Esophagus muscularis mucosa (tissue), 4 donors: Measurements from ENCODE around the gene PRSS53. TPM values are rescaled to one million over a fixed set of nuclear protein-coding genes. Genes with fewer than 3 reads are reported as not detected.

ENCODE experiments used
- DNase-seq: peaks from one replicate; pipeline ENCODE4 v3.0.0-alpha.2; 2017; ENCODE audit errors: extremely low spot score
- H3K27ac ChIP-seq, 4 donors: fragments of 200-600 bp; sonication (generic); replicated peaks in 1 of 4; 1 replicate in 3 of 4; 2 replicates in 1 of 4; pipeline ENCODE4 v1.5.1; 2016 to 2019; ENCODE audit warnings: mild to moderate bottlenecking in 1 of 4
- H3K27me3 ChIP-seq, 4 donors: fragments of 200-600 bp; sonication (generic); one replicate each; pipeline versions ENCODE4 v1.5.1 to v1.6.0; 2016 to 2019
- H3K36me3 ChIP-seq, 4 donors: fragments of 200-600 bp; sonication (generic); one replicate each; pipeline ENCODE4 v1.5.1; 2016 to 2019
- H3K4me1 ChIP-seq, 4 donors: fragments of 200-600 bp; sonication (generic); one replicate each; pipeline ENCODE4 v1.5.1; 2016 to 2019
- H3K4me3 ChIP-seq, 4 donors: fragments of 200-600 bp; sonication (generic); 1 replicate in 2 of 4; 2 replicates in 2 of 4; pipeline ENCODE4 v1.5.1; 2016 to 2019; ENCODE audit warnings: mild to moderate bottlenecking in 4 of 4, moderate library complexity in 1 of 4
- H3K9me3 ChIP-seq, 4 donors: fragments of 200-600 bp; sonication (generic); 1 replicate in 3 of 4; 2 replicates in 1 of 4; pipeline ENCODE4 v1.5.1; 2016 to 2019
- EP300 ChIP-seq: sonication (generic); formaldehyde crosslinking; IDR thresholded peaks from one replicate; pipeline ENCODE4 v1.6.1; 2017; ENCODE audit warnings: antibody characterized with exemption
- POLR2A ChIP-seq: fragments of 450-650 bp; IDR thresholded peaks from one replicate; pipeline ENCODE4 v1.6.1; 2017; ENCODE audit warnings: antibody characterized with exemption, moderate library complexity, mild to moderate bottlenecking, low read depth
- POLR2AphosphoS5 ChIP-seq, 2 donors: sonication (generic); formaldehyde crosslinking; IDR thresholded peaks; one replicate each; pipeline ENCODE4 v1.6.1; 2017; ENCODE audit warnings: antibody characterized with exemption in 2 of 2
- WGBS: methylation state at CpG from one replicate; pipeline ENCODE4 v1.1.5; 2018; 5-methylcytosine and 5-hydroxymethylcytosine counted together
- intact Hi-C: fragments of 100-400 bp; cut with DNase I; formaldehyde crosslinking; loops from one replicate; pipeline ENCODE4 v1.15.1; 2023
- total RNA-seq, 4 donors: library from RNA; depleted of rRNA; stranded (reverse); fragments of >200 nt; gene quantifications; one replicate each; pipeline versions ENCODE4 v1.1.0 to v1.2.1, GENCODE V29; 2016
- TF ChIP-seq, protein P1 (sequence below), 3 experiments: fragments of 200-600 bp in 2 of 3; fragments of 450-650 bp in 1 of 3; sonication (generic) in 2 of 3; IDR thresholded peaks; one replicate each; pipeline ENCODE4 v1.5.1; 2017 to 2019; ENCODE audit warnings: antibody characterized with exemption in 3 of 3, mild to moderate bottlenecking in 2 of 3, moderate library complexity in 1 of 3

PRSS53 gene
- total RNA-seq, 4 donors from 2014 or later: 0.83 to 2.3 (median 1.2) TPM

DNA sequence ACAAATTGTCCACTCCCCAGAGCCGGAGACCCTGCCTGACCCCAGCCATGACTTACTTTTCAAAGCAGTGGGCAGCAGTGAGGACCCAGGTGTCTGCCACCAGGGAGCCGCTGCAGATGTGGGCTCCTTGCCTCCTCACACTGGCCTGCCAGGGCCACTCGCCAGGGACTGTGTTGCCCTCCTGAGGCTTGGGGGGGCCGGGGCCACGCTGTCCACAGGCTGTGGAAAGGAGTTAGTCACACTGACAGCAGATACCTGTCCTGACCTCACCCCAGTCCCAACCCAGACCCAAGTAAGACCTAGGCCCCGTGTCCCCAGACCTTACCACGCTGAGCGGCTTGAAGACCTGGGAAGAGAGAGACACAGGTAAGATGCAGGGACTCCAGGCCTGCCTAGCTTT lies 1.3 kb downstream of the PRSS53 start:
- 90% methylated on average over 5 of the region's 8 CpGs for WGBS
- Histone ChIP-seq H3K4me3 (no peak overlapping the region), H3K4me1 (peaks cover 0 to 10% (median 4%) of the 10 kb centered on the region in 4 donors), H3K27ac (no peak overlapping the region), H3K36me3 (peaks cover 9 to 95% (median 90%) of the 10 kb centered on the region in 4 donors), H3K9me3 (no peaks in the 10 kb centered on the region), H3K27me3 (no peaks in the 10 kb centered on the region)
- intact Hi-C loops: no loop called here
- no peak for DNase-seq
- no peak for TF ChIP-seq POLR2AphosphoS5 (IDR thresholded peaks at IDR 0.05)
- no peak for TF ChIP-seq EP300
- TF ChIP-seq, protein P1, sequence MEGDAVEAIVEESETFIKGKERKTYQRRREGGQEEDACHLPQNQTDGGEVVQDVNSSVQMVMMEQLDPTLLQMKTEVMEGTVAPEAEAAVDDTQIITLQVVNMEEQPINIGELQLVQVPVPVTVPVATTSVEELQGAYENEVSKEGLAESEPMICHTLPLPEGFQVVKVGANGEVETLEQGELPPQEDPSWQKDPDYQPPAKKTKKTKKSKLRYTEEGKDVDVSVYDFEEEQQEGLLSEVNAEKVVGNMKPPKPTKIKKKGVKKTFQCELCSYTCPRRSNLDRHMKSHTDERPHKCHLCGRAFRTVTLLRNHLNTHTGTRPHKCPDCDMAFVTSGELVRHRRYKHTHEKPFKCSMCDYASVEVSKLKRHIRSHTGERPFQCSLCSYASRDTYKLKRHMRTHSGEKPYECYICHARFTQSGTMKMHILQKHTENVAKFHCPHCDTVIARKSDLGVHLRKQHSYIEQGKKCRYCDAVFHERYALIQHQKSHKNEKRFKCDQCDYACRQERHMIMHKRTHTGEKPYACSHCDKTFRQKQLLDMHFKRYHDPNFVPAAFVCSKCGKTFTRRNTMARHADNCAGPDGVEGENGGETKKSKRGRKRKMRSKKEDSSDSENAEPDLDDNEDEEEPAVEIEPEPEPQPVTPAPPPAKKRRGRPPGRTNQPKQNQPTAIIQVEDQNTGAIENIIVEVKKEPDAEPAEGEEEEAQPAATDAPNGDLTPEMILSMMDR (IDR thresholded peaks at IDR 0.05): no peak
- TF ChIP-seq POLR2A: no peak

DNA sequence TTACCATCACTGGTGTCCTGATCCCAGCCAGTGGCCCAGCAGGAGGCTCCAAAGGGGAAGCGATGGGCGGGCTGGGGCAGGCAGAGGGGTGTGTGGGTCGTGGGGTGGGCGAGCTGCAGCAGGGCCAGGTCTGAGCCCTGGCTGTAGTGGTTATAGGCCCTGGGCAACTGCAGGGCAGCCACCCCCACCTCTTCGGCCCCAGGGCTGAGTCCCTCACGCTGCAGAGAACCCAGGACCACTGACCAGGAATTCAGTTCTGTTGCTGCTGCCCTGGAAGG lies 2.2 kb downstream of the PRSS53 start:
- Histone ChIP-seq H3K4me1 (peaks cover 3 to 16% (median 10%) of the 10 kb centered on the region in 4 donors), H3K27me3 (no peaks in the 10 kb centered on the region), H3K36me3 (peaks cover 9 to 100% (median 96%) of the 10 kb centered on the region in 4 donors), H3K27ac (no peak overlapping the region), H3K4me3 (no peak overlapping the region), H3K9me3 (no peaks in the 10 kb centered on the region)
- no peak for DNase-seq
- intact Hi-C loops: no loop called here
- 79% methylated on average over 4 of the region's 6 CpGs for WGBS
- TF ChIP-seq POLR2A: no peak
- no peak for TF ChIP-seq POLR2AphosphoS5 (IDR thresholded peaks at IDR 0.05)
- TF ChIP-seq EP300: no peak
- TF ChIP-seq, protein P1 (IDR thresholded peaks at IDR 0.05): no peak

DNA sequence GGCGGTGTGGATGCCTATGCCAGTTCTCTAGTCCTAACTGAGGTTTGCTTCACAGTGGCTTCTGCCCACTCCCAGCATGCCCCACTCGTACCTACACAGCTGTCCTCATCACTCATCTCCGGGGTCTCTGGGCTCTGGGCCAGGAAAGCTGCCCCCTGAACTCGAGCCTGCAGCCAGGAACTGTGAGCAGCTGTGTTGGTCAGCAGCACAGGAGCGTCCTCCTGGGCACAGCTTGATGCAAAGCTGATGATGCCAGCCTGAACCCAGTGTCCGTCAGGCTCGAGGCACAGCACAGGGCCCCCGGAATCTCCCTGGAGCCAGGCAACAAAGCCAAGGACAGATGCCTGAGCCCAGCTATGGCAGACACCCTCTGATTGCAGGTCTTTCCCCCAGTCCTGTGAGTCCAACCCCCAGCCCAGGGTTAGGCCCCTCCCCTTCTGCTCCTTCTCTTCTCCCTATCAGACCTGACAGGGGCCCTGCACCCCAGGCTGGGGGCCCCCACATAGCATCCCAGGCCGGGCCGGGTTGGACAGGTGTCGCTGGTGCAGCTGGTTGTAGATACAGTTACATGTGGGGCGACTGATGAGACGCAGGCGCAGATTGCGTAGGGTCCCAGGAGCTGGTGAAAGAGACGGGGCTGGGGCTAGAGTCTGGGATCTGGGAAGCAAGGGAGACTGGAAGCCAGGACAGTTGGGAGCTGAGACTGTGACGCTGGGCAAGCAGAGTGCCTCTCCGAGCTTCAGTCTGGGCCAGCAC lies 2.7 kb downstream of the PRSS53 start:
- TF ChIP-seq, protein P1 (IDR thresholded peaks at IDR 0.05): no peak
- no peak for TF ChIP-seq POLR2AphosphoS5 (IDR thresholded peaks at IDR 0.05)
- no peak for TF ChIP-seq POLR2A
- no peak for TF ChIP-seq EP300
- Histone ChIP-seq H3K4me3 (no peak overlapping the region), H3K9me3 (no peaks in the 10 kb centered on the region), H3K4me1 (peaks cover 3 to 21% (median 12%) of the 10 kb centered on the region in 4 donors), H3K36me3 (peaks cover 8 to 100% (median 96%) of the 10 kb centered on the region in 4 donors), H3K27me3 (no peaks in the 10 kb centered on the region), H3K27ac (no peak overlapping the region)
- intact Hi-C loops: no loop called here
- WGBS: 91% methylated on average over 14 of the region's 18 CpGs
- no peak for DNase-seq

DNA sequence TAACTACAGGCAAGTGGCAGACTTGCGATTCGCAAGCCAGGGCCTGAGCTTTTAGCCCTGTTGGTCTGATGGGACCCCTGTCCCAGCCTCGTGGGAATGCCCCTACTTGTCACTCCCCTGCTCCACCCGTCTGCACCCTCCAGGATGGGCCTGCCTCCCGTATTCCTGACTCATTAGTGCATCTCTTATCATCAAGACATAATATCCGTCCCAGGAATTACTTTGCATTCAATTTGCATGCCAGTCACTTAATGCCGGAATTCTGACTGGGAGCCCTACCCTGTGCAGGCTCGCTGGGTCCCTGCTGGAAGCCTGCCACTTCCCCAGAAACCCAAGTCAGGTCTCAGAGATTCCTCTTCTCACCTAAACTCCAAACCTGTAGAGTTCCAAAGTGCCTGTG lies 3.3 kb downstream of the PRSS53 start:
- WGBS: 87% methylated on average over 8 of the region's 8 CpGs
- peaks cover 2 to 100% (median 96%) of the 10 kb centered on the region in 4 donors for H3K36me3 ChIP-seq

DNA sequence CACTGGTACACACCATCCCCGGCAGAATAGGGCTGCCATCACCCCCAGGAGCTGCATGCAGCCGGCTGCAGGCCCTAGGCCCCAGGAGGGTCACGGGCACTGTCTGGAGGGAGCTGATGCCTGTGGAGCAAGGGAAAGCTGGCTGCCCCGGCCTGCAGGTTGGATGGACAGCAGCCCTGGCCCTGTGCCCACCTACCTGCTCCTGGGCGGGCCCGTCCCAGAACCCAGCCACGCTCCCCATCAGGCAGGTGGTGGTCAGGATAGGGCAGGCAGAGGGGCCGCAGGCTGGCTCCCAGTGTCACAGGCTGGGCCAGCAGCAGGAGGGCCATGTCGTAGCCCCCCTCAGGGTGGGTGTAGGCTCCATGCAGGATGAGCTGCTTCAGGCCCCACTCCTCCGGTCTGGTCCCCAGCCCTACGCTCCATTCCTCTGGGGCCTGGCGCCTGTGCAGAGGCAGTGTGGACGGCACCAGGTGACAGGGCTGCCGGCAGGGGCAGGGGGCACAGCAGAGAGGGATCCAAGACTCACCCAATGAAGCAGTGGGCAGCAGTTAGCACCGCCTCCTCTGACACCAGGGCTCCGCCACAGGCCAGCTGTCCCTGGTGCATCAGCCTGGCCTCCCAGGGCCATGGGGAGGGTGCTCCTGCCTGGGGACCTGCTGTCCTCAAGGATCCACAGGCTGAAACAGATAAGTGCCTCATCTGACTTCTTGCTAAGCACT lies 4.0 kb downstream of the PRSS53 start:
- TF ChIP-seq POLR2A: no peak
- TF ChIP-seq EP300: no peak
- TF ChIP-seq, protein P1 (IDR thresholded peaks at IDR 0.05): no peak
- no peak for TF ChIP-seq POLR2AphosphoS5 (IDR thresholded peaks at IDR 0.05)
- H3K4me1 ChIP-seq: peaks cover 3 to 24% (median 12%) of the 10 kb centered on the region in 4 donors
- no peaks in the 10 kb centered on the region for H3K27me3 ChIP-seq
- peaks cover 3 to 100% (median 98%) of the 10 kb centered on the region in 4 donors for H3K36me3 ChIP-seq
- no peaks in the 10 kb centered on the region for H3K9me3 ChIP-seq
- WGBS: 91% methylated on average over 4 of the region's 16 CpGs
- no peak overlapping the region for H3K4me3 ChIP-seq
- H3K27ac ChIP-seq: no peak overlapping the region
- DNase-seq: no peak
- intact Hi-C loops: no loop called here

More for the DNA sequence above, 3.3 kb downstream of the PRSS53 start:
- H3K4me1 ChIP-seq: peaks cover 3 to 24% (median 12%) of the 10 kb centered on the region in 4 donors
- no peak overlapping the region for H3K4me3 ChIP-seq
- intact Hi-C loops: no loop called here
- no peaks in the 10 kb centered on the region for H3K9me3 ChIP-seq
- no peak overlapping the region for H3K27ac ChIP-seq
- DNase-seq: no peak
- no peak for TF ChIP-seq EP300
- TF ChIP-seq POLR2AphosphoS5 (IDR thresholded peaks at IDR 0.05): no peak
- no peak for TF ChIP-seq POLR2A
- no peaks in the 10 kb centered on the region for H3K27me3 ChIP-seq
